HCT116 (cell line): ENCODE measurements around the gene MSI2. TPM values are rescaled to one million over a fixed set of nuclear protein-coding genes. Genes with fewer than 3 reads are reported as not detected.

Source experiments
- ATAC-seq: fragments of 200-7000 bp; cut with Tn5 transposase; 2 replicates; pipeline ENCODE4 v1.9.1; 2020; ENCODE audit warnings: mild to moderate bottlenecking, moderate library complexity
- BruUV-seq: library from RNA; stranded (reverse); fragments of 400-500 nt; replicated peaks from 2 replicates; lab custom pipeline; 2021; lab: Mats Ljungman, UMichigan
- CTCF ChIA-PET: fragments of 300-600 bp; sonication (Branson Sonifier 250); formaldehyde crosslinking; loops from one replicate; lab custom pipeline; 2021; ENCODE audit warnings: antibody characterized with exemption; lab: Charles Lee
- POLR2A ChIA-PET: fragments of 300-600, 350-600 bp; sonication (Branson Sonifier 250); formaldehyde crosslinking; loops from one replicate; lab custom pipeline; 2021; ENCODE audit warnings: antibody characterized with exemption; lab: Charles Lee
- RAD21 ChIA-PET, 2 experiments: fragments of 300-600 bp; sonication (Branson Sonifier 250); formaldehyde crosslinking; loops; one replicate each; lab custom pipeline; 2023; ENCODE audit warnings: low total read pairs in 2 of 2; ENCODE audit not compliant: uncharacterized antibody in 2 of 2, unreplicated experiment in 2 of 2, low non-redundant PET in 1 of 2; lab: Charles Lee
- DNase-seq: peaks from one replicate; pipeline ENCODE4 v3.0.0-alpha.2; 2010; ENCODE audit warnings: low read depth, low spot score
- H2AFZ ChIP-seq: fragments of 200-600 bp; shearing (Covaris generic), sonication (generic); 2 replicates; pipeline ENCODE4 v1.6.1; 2017; ENCODE audit warnings: low read depth, mixed run types, mixed read lengths, antibody characterized with exemption, low read length; ENCODE audit not compliant: poor library complexity, severe bottlenecking
- H3K27ac ChIP-seq: 2 replicates; pipeline ENCODE4 v1.5.1; 2012; ENCODE audit warnings: low read depth, low read length
- H3K27me3 ChIP-seq: fragments of 200-600 bp; sonication (generic); 2 replicates; pipeline ENCODE4 v1.6.1; 2016; ENCODE audit warnings: mixed run types, low read length, mixed read lengths; ENCODE audit not compliant: insufficient read depth
- H3K36me3 ChIP-seq, 2 experiments: fragments of 200-500 bp in 1 of 2; fragments of 200-600 bp in 1 of 2; sonication (Bioruptor generic) in 1 of 2; sonication (generic) in 1 of 2; 2 replicates each; pipeline versions ENCODE4 v1.5.1 to v1.6.1; 2014 to 2016; ENCODE audit warnings: low read length in 2 of 2, inconsistent platforms in 1 of 2, mixed read lengths in 1 of 2, mixed run types in 1 of 2; ENCODE audit not compliant: insufficient read depth in 2 of 2, control insufficient read depth in 1 of 2
- H3K4me1 ChIP-seq, 2 experiments: fragments of 200-600 bp in 1 of 2; sonication (generic) in 1 of 2; 2 replicates each; pipeline versions ENCODE4 v1.5.1 to v1.6.1; 2012 to 2017; ENCODE audit warnings: low read length in 2 of 2, inconsistent platforms in 1 of 2, mild to moderate bottlenecking in 1 of 2, mixed read lengths in 1 of 2, mixed run types in 1 of 2, moderate library complexity in 1 of 2; ENCODE audit not compliant: insufficient read depth in 2 of 2, control insufficient read depth in 1 of 2
- H3K4me2 ChIP-seq: fragments of 200-600 bp; sonication (generic); 2 replicates; pipeline ENCODE4 v1.6.1; 2017; ENCODE audit warnings: mixed run types, low read length, mixed read lengths
- H3K4me3 ChIP-seq, 2 experiments: fragments of 200-600 bp in 1 of 2; sonication (generic) in 1 of 2; replicated peaks in 1 of 2; 2 replicates each; pipeline ENCODE4 v1.5.1; 2011 to 2016; ENCODE audit warnings: low read length in 2 of 2, control low read depth in 1 of 2, low read depth in 1 of 2, mild to moderate bottlenecking in 1 of 2, mixed read lengths in 1 of 2, mixed run types in 1 of 2
- H3K79me2 ChIP-seq: fragments of 200-600 bp; sonication (generic); 2 replicates; pipeline ENCODE4 v1.6.1; 2017; ENCODE audit warnings: mild to moderate bottlenecking, mixed run types, low read length, moderate library complexity, mixed read lengths; ENCODE audit not compliant: insufficient read depth
- H3K9ac ChIP-seq: fragments of 200-600 bp; sonication (generic); 2 replicates; pipeline ENCODE4 v1.6.1; 2016; ENCODE audit warnings: low read length, mixed read lengths
- H3K9me2 ChIP-seq: fragments of 200-600 bp; sonication (generic), shearing (Covaris generic); 2 replicates; pipeline ENCODE4 v1.6.1; 2017; ENCODE audit warnings: mixed run types, mild to moderate bottlenecking, moderate library complexity; ENCODE audit not compliant: insufficient read depth
- H3K9me3 ChIP-seq, 2 experiments: fragments of 200-500 bp in 1 of 2; fragments of 200-600 bp in 1 of 2; sonication (Bioruptor generic) in 1 of 2; sonication (generic) in 1 of 2; 2 replicates each; pipeline ENCODE4 v1.6.1; 2014 to 2017; ENCODE audit warnings: low read length in 2 of 2, mixed read lengths in 2 of 2, inconsistent platforms in 1 of 2, low read depth in 1 of 2, mild to moderate bottlenecking in 1 of 2, mixed run types in 1 of 2, moderate library complexity in 1 of 2; ENCODE audit not compliant: control insufficient read depth in 1 of 2, insufficient read depth in 1 of 2
- H4K20me1 ChIP-seq: fragments of 200-600 bp; sonication (generic), shearing (Covaris generic); 2 replicates; pipeline ENCODE4 v1.6.1; 2017; ENCODE audit warnings: mixed run types, mild to moderate bottlenecking, moderate library complexity; ENCODE audit not compliant: insufficient read depth
- CEBPB ChIP-seq: IDR thresholded peaks from 2 replicates; pipeline ENCODE4 v1.6.1; 2012; ENCODE audit warnings: low read depth
- EGR1 ChIP-seq: IDR thresholded peaks from 2 replicates; pipeline ENCODE4 v1.6.1; 2012; ENCODE audit warnings: low read depth
- ELF1 ChIP-seq: IDR thresholded peaks from 2 replicates; pipeline ENCODE4 v1.6.1; 2012; ENCODE audit warnings: low read depth, borderline replicate concordance
- EZH2 ChIP-seq: fragments of 200-600 bp; sonication (generic); IDR thresholded peaks from 2 replicates; pipeline ENCODE4 v1.6.1; 2017; ENCODE audit warnings: antibody characterized with exemption, mixed run types
- FOSL1 ChIP-seq: IDR thresholded peaks from 2 replicates; pipeline ENCODE4 v1.6.1; 2012; ENCODE audit warnings: low read depth
- JUND ChIP-seq: IDR thresholded peaks from 2 replicates; pipeline ENCODE4 v1.6.1; 2012
- POLR2A ChIP-seq: IDR thresholded peaks from 2 replicates; pipeline ENCODE4 v1.7.0; 2011; ENCODE audit warnings: borderline replicate concordance; ENCODE audit not compliant: insufficient read depth, insufficient read length; ENCODE audit errors: extremely low read depth
- POLR2AphosphoS5 ChIP-seq: IDR thresholded peaks from 2 replicates; pipeline ENCODE4 v1.6.1; 2011; ENCODE audit warnings: mild to moderate bottlenecking, low read depth, low read length, moderate library complexity
- SIN3A ChIP-seq: IDR thresholded peaks from 2 replicates; pipeline ENCODE4 v1.6.1; 2012; ENCODE audit warnings: low read depth
- SRF ChIP-seq: IDR thresholded peaks from 2 replicates; pipeline ENCODE4 v1.6.1; 2012; ENCODE audit warnings: low read depth
- YY1 ChIP-seq: IDR thresholded peaks from 2 replicates; pipeline ENCODE4 v1.6.1; 2011; ENCODE audit warnings: low read length, low read depth, moderate library complexity, mild to moderate bottlenecking; ENCODE audit not compliant: insufficient replicate concordance; ENCODE audit errors: extremely low read depth
- ZFX ChIP-seq: fragments of 450-650 bp; IDR thresholded peaks from 2 replicates; pipeline ENCODE4 v1.6.1; 2017
- ZNF274 ChIP-seq: fragments of 200-500 bp; sonication (Bioruptor generic); IDR thresholded peaks from 2 replicates; pipeline ENCODE4 v1.6.1; 2014; ENCODE audit warnings: mild to moderate bottlenecking, low read depth, low read length, inconsistent platforms
- intact Hi-C: fragments of 100-400 bp; cut with micrococcal nuclease; formaldehyde crosslinking; loops from 2 replicates; pipeline ENCODE4 v1.10.0; 2022
- total RNA-seq: library from RNA; stranded (reverse); gene quantifications from one replicate; pipeline ENCODE4 v1.2.1, GENCODE V29; 2021; ENCODE audit not compliant: unreplicated experiment
- TF ChIP-seq, protein P1 (sequence below): IDR thresholded peaks from 2 replicates; pipeline ENCODE4 v1.6.1; 2012

Gene MSI2
- total RNA-seq, 1 experiment from 2014 or later = 137 TPM

DNA sequence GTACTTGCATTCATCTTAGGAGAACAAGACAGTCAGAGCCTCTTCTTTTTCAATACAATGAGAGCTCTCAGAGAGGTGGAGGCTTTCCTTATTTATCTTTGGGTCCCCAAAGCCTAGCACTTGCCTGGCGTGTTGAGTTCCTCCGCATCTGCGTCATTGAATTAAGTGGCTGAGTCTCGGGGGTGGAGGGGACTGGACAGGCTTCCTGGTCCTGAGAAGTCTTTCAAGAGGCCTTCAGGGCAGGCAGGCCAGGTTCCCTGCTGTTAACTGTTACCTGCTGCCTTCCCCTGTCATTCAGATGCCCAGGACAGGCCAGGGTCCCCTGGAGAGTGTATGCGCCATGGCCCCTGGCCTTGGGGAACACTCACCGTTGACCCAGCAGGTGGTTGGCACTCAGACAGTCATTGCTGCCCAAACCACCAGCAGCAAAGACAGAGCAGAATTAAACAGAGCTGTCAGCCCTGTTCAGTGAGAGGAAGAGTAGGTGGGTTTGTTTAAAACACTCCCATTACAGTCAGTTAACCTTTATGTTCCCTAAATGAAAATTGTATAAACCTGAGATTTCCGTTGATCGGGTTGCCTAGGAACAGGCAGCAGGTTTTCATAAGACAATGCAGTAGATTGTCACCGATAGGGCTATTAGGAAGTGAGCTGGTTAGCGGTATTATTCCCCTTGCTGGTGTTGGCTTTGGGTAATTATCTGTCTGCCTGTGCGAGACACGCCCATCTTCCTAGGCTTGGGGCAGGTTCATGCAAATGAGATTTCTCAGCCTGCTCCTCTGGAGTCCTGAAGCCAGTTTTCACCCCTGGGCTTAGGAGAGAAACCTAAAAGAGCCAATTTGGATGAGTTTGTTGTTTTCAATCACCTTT is 356.1 kb downstream of the MSI2 start:
- no peaks in the 10 kb centered on the region for H4K20me1 ChIP-seq
- H3K79me2 ChIP-seq = no peaks in the 10 kb centered on the region
- TF ChIP-seq ZFX (no peak), YY1 (no peak), ELF1 (no peak), EGR1 (no peak), CEBPB (no peak)
- TF ChIP-seq, all 23 proteins: peak for 0
- intact Hi-C loops = no loop called here
- Histone ChIP-seq H3K36me3 (peaks cover 2 to 5% of the 10 kb centered on the region in 2 experiments; a peak in 2 of 4 replicates), H3K4me2 (no peak overlapping the region), H3K4me3 (no peak overlapping the region), H3K9me3 (peaks cover 0 to 7% of the 10 kb centered on the region in 2 experiments; a peak in 1 of 4 replicates), H3K27ac (no peak overlapping the region), H3K27me3 (no peaks in the 10 kb centered on the region), H3K4me1 (peaks cover 0 to 3% of the 10 kb centered on the region in 2 experiments; a peak in 1 of 4 replicates), H3K9ac (no peak overlapping the region), H2AFZ (no peak overlapping the region), H3K9me2 (no peaks in the 10 kb centered on the region)
- POLR2A ChIA-PET = no interaction called here
- BruUV-seq = no TSS peak
- RAD21 ChIA-PET = no interaction called here
- peak; percentile 44; the same call in 1 of the 2 replicates for ATAC-seq
- CTCF ChIA-PET = interaction anchor here (1.1 kb wide), 1 partner anchor 15 kb away, joined by 3 read pairs; no protein-coding TSS in a partner anchor
- no peak for DNase-seq

DNA sequence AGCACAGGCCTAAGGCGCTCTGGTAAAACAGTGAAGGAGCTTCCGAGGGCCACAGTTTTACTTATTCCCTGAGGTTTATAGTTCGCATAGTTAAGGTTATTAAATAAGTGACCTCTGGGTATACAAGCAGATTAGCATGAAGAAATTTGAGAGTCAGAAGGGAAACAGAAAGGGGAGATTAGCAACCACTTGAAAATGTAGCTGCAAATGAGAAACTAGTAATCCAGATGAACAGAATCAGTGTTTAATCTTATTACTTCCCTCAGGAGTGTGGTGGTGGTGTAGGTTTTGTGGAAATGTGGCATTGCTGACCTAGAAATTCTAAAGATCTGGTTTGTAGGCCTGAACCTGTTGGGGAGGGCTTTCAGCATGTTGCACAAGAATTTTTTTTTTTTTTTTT is 358.4 kb downstream of the MSI2 start:
- ChIA-PET CTCF (interaction anchor here (1.6 kb wide), 1 partner anchor 372 kb away, joined by 3 read pairs; no protein-coding TSS in a partner anchor), RAD21 (no interaction called here), POLR2A (no interaction called here)
- no TSS peak for BruUV-seq
- H3K4me3 ChIP-seq = no peak overlapping the region
- H3K79me2 ChIP-seq = no peaks in the 10 kb centered on the region
- H3K9me3 ChIP-seq = peaks cover 0 to 7% of the 10 kb centered on the region in 2 experiments; a peak in 1 of 4 replicates
- intact Hi-C loops = no loop called here
- H3K9me2 ChIP-seq = no peaks in the 10 kb centered on the region
- no peak for TF ChIP-seq CEBPB
- no peak for TF ChIP-seq POLR2A
- TF ChIP-seq EZH2 = no peak
- TF ChIP-seq ZNF274 = no peak
- no peak for TF ChIP-seq ZFX
- TF ChIP-seq SIN3A = no peak
- TF ChIP-seq, protein P1, sequence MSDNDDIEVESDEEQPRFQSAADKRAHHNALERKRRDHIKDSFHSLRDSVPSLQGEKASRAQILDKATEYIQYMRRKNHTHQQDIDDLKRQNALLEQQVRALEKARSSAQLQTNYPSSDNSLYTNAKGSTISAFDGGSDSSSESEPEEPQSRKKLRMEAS = no peak
- TF ChIP-seq ELF1 = no peak
- TF ChIP-seq SRF = no peak
- no peak for TF ChIP-seq FOSL1
- TF ChIP-seq POLR2AphosphoS5 = no peak
- TF ChIP-seq YY1 = no peak
- TF ChIP-seq JUND = no peak
- no peaks in the 10 kb centered on the region for H3K27me3 ChIP-seq
- no peak overlapping the region for H2AFZ ChIP-seq
- no peak overlapping the region for H3K27ac ChIP-seq
- peaks cover 2 to 5% of the 10 kb centered on the region in 2 experiments; a peak in 2 of 4 replicates for H3K36me3 ChIP-seq
- H3K4me2 ChIP-seq = no peak overlapping the region
- ATAC-seq (no peak), DNase-seq (no peak)
- no peaks in the 10 kb centered on the region for H4K20me1 ChIP-seq
- H3K9ac ChIP-seq = no peak overlapping the region
- H3K4me1 ChIP-seq = no peaks in the 10 kb centered on the region
